ENCODE results near the gene DSPP.

Gene DSPP

DNA sequence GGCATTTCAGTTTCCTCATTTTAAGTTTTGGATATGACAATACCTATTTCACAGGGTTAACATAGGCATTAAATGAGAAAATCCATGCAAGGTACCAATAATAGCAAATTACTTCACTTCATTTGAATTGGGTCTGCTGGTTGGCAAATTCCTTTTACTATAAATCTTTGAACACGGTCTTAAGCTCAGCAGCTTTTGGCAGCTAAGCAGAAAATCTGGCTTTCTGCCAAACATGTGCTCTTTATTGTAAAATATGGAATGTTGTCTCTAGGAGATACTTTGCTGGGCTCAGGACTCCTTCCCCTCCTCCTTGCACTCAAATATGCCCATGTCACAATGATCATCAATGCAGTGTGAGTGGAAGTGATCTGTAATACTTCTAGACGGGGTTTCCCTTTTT, 24.9 kb downstream of the DSPP start:
- no peaks in the 10 kb centered on the region for H3K27me3 ChIP-seq (ENCODE audit: low read length)
- no peaks in the 10 kb centered on the region for H3F3A ChIP-seq (ENCODE audit: insufficient read depth)
- no peak overlapping the region for H3K4me3 ChIP-seq (ENCODE audit: insufficient read depth, low read length, poor library complexity, severe bottlenecking)
- H4K20me1 ChIP-seq (ENCODE audit: low read depth, low read length): no peaks in the 10 kb centered on the region
- no peak overlapping the region for H2AFZ ChIP-seq (ENCODE audit: low read depth, low read length, severe bottlenecking)
- H3K79me2 ChIP-seq (ENCODE audit: insufficient read depth, low read length): no peaks in the 10 kb centered on the region
- H3K4me2 ChIP-seq (ENCODE audit: low read depth, low read length, poor library complexity, severe bottlenecking): no peak overlapping the region
- H3K9me2 ChIP-seq (replicated peaks; ENCODE audit: insufficient read depth, low read length): no peaks in the 10 kb centered on the region
- no peaks in the 10 kb centered on the region for H3K36me3 ChIP-seq (ENCODE audit: low read length)
- H3K9ac ChIP-seq (ENCODE audit: low read length): no peak overlapping the region
- no peaks in the 10 kb centered on the region for H3K9me3 ChIP-seq (ENCODE audit: insufficient read depth, low read length)
- TF ChIP-seq EZH2phosphoT487 (conservative IDR thresholded peaks at IDR 0.05; ENCODE audit: low read length): no peak
- TF ChIP-seq, protein P1, sequence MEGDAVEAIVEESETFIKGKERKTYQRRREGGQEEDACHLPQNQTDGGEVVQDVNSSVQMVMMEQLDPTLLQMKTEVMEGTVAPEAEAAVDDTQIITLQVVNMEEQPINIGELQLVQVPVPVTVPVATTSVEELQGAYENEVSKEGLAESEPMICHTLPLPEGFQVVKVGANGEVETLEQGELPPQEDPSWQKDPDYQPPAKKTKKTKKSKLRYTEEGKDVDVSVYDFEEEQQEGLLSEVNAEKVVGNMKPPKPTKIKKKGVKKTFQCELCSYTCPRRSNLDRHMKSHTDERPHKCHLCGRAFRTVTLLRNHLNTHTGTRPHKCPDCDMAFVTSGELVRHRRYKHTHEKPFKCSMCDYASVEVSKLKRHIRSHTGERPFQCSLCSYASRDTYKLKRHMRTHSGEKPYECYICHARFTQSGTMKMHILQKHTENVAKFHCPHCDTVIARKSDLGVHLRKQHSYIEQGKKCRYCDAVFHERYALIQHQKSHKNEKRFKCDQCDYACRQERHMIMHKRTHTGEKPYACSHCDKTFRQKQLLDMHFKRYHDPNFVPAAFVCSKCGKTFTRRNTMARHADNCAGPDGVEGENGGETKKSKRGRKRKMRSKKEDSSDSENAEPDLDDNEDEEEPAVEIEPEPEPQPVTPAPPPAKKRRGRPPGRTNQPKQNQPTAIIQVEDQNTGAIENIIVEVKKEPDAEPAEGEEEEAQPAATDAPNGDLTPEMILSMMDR (IDR thresholded peaks at IDR 0.05; ENCODE audit: insufficient read depth, low read length, poor library complexity, severe bottlenecking): no peak
- no peak overlapping the region for H3K27ac ChIP-seq (ENCODE audit: low read depth, low read length)

DNA sequence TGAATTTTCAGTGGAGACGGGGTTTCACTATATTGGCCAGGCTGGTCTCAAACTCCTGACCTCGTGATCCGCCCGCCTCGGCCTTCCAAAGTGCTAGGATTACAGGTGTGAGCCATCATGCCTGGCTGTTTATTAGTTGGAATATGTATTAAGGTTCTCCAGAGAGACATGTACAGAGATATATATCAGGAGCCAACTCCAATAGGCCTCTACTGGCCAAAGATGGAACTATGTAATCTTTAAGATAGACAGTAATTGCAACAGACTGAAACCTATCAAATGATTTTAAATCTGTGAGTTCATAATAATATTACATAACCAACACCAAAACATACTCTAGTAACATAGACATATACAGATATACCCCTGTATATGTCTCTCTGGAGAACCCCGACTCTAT, 36.0 kb downstream of the DSPP start:
- TF ChIP-seq EZH2phosphoT487 (conservative IDR thresholded peaks at IDR 0.05; ENCODE audit: low read length): no peak
- TF ChIP-seq, protein P1 (IDR thresholded peaks at IDR 0.05; ENCODE audit: insufficient read depth, low read length, poor library complexity, severe bottlenecking): no peak
- no peaks in the 10 kb centered on the region for H3K9me2 ChIP-seq (replicated peaks; ENCODE audit: insufficient read depth, low read length)

DNA sequence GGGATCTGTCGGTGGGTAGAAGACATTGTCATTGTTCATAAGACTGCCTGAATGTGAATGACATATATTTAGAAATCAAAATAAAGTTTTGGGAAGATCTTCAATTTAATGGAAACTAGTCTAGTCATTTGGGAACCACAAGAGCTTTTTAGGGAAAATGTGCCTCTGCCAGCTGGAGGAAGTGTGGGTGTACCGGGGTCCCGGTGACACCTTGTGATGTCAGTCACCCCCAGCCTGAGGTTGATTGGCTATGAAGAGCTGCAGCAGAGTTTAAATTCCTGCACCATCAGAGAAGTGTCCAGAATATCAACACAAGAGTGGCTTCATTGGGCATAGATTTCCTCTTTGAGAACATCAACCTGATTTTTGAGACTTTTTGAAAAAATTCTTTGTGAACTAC, 41.7 kb downstream of the DSPP start, which contains the start of gene DMP1:
DMP1 (plus strand) TSS at position 301 of the 400 bp plus-strand sequence. CDS start 6,213 bp downstream, outside the sequence.
- no peaks in the 10 kb centered on the region for H3K9me2 ChIP-seq (replicated peaks; ENCODE audit: insufficient read depth, low read length)
- H3K4me2 ChIP-seq (ENCODE audit: low read depth, low read length, poor library complexity, severe bottlenecking): no peak within 1 kb of the TSS
- no peaks in the 10 kb centered on the region for H3K27me3 ChIP-seq (ENCODE audit: low read length)
- TF ChIP-seq, protein P1 (IDR thresholded peaks at IDR 0.05; ENCODE audit: insufficient read depth, low read length, poor library complexity, severe bottlenecking): no peak
- no peak for TF ChIP-seq EZH2phosphoT487 (conservative IDR thresholded peaks at IDR 0.05; ENCODE audit: low read length)
- no peak within 1 kb of the TSS for H2AFZ ChIP-seq (ENCODE audit: low read depth, low read length, severe bottlenecking)
- no peaks in the 10 kb centered on the region for H4K20me1 ChIP-seq (ENCODE audit: low read depth, low read length)
- no peaks in the 10 kb centered on the region for H3K36me3 ChIP-seq (ENCODE audit: low read length)
- no peaks in the 10 kb centered on the region for H3F3A ChIP-seq (ENCODE audit: insufficient read depth)
- no peaks in the 10 kb centered on the region for H3K9me3 ChIP-seq (ENCODE audit: insufficient read depth, low read length)
- no peak within 1 kb of the TSS for H3K9ac ChIP-seq (ENCODE audit: low read length)
- no peaks in the 10 kb centered on the region for H3K79me2 ChIP-seq (ENCODE audit: insufficient read depth, low read length)
- no peak within 1 kb of the TSS for H3K27ac ChIP-seq (ENCODE audit: low read depth, low read length)
- H3K4me3 ChIP-seq (ENCODE audit: insufficient read depth, low read length, poor library complexity, severe bottlenecking): no peak within 1 kb of the TSS

More for the DNA sequence above, 36.0 kb downstream of the DSPP start:
- Histone ChIP-seq H3K4me3 (ENCODE audit: insufficient read depth, low read length, poor library complexity, severe bottlenecking) (no peak overlapping the region), H3K79me2 (ENCODE audit: insufficient read depth, low read length) (no peaks in the 10 kb centered on the region), H3K27ac (ENCODE audit: low read depth, low read length) (no peak overlapping the region), H3K9me3 (ENCODE audit: insufficient read depth, low read length) (no peaks in the 10 kb centered on the region), H3F3A (ENCODE audit: insufficient read depth) (no peaks in the 10 kb centered on the region), H3K27me3 (ENCODE audit: low read length) (no peaks in the 10 kb centered on the region), H3K36me3 (ENCODE audit: low read length) (no peaks in the 10 kb centered on the region), H3K4me2 (ENCODE audit: low read depth, low read length, poor library complexity, severe bottlenecking) (no peak overlapping the region), H3K9ac (ENCODE audit: low read length) (no peak overlapping the region), H2AFZ (ENCODE audit: low read depth, low read length, severe bottlenecking) (no peak overlapping the region), H4K20me1 (ENCODE audit: low read depth, low read length) (no peaks in the 10 kb centered on the region)

Measured in SU-DHL-6 (cell line).